Testis (tissue), 2 donors: ENCODE data around the gene VPS33A.

Experiments
- POLR2A ChIP-seq: fragments of 450-650 bp; IDR thresholded peaks from one replicate; pipeline ENCODE4 v1.6.1; 2017; ENCODE audit warnings: antibody characterized with exemption, mild to moderate bottlenecking, moderate library complexity
- TF ChIP-seq, protein P1 (sequence below), 3 experiments: fragments of 450-650 bp in 2 of 3; fragments of 200-600 bp in 1 of 3; sonication (generic) in 1 of 3; IDR thresholded peaks; one replicate each; pipeline ENCODE4 v1.5.1; 2016 to 2019; ENCODE audit warnings: antibody characterized with exemption in 3 of 3, mild to moderate bottlenecking in 2 of 3, moderate library complexity in 1 of 3

DNA sequence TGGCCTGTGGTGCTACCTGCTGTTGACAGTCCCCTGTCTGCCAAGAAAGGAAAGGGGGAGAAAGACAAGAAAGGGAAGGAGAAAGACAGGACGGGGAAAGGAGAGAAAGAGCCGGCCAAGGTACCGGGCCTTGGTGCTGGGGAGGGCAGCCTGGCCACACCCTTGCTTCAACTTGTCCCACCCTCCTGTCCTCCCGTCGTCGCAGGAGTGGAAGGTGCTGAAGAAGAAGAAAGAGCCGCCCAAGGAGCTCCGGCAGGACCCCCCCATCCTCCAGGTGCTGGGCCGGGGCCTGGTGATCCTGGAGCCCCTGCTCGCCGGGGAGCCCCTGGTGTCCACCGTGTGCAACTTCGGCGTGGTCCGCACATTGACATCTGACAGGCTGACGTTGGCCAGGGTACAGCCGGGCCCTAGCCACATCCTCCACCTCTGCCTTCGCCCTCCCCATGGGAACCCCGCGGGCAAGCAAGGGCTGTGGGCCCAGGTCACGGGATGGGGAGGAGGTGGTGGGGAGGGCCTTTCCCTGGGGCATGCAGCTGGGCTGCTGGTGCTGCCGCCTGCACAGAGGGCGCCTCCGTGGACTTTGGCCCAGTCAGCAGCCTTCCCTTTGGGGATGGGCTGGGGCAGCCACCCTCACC lies 65.6 kb downstream of the VPS33A start:
- TF ChIP-seq, protein P1, sequence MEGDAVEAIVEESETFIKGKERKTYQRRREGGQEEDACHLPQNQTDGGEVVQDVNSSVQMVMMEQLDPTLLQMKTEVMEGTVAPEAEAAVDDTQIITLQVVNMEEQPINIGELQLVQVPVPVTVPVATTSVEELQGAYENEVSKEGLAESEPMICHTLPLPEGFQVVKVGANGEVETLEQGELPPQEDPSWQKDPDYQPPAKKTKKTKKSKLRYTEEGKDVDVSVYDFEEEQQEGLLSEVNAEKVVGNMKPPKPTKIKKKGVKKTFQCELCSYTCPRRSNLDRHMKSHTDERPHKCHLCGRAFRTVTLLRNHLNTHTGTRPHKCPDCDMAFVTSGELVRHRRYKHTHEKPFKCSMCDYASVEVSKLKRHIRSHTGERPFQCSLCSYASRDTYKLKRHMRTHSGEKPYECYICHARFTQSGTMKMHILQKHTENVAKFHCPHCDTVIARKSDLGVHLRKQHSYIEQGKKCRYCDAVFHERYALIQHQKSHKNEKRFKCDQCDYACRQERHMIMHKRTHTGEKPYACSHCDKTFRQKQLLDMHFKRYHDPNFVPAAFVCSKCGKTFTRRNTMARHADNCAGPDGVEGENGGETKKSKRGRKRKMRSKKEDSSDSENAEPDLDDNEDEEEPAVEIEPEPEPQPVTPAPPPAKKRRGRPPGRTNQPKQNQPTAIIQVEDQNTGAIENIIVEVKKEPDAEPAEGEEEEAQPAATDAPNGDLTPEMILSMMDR (IDR thresholded peaks at IDR 0.05) = no peak
- no peak for TF ChIP-seq POLR2A
